ENCODE results near the gene TMEM259. TPM values are rescaled to one million over a fixed set of nuclear protein-coding genes. Genes with fewer than 3 reads are reported as not detected.

Gene TMEM259
- total and polyA plus RNA-seq, 2 of the 13 experiments (the other 11 are each of a cell fraction or from before 2014, with no cell fraction given): 64.7 to 164 TPM

- Histone ChIP-seq H3K9ac (ENCODE audit: insufficient read depth, low read depth, low read length) (no peak overlapping the region), H3K4me3 (replicated peaks in 1 of 3; ENCODE audit: insufficient read depth in 1 of 3, low read depth in 2 of 3, low read length in 3 of 3) (no peak overlapping the region), H3K4me2 (ENCODE audit: low read depth, low read length) (no peak overlapping the region), H3K79me2 (ENCODE audit: insufficient read depth, low read length) (no peaks in the 10 kb centered on the region), H3K9me3 (ENCODE audit: low read length) (no peaks in the 10 kb centered on the region), H3K36me3 (replicated peaks in 1 of 2; ENCODE audit: control insufficient read depth in 1 of 2, insufficient read depth in 2 of 2, low read length in 2 of 2) (no peaks in the 10 kb centered on the region), H3K4me1 (ENCODE audit: insufficient read depth, low read length) (peaks cover 37% of the 10 kb centered on the region), H4K20me1 (ENCODE audit: insufficient read depth, low read length) (peaks cover 3% of the 10 kb centered on the region; the same call in 1 of the 2 replicates), H2AFZ (ENCODE audit: low read length) (no peak overlapping the region), H3K27ac (ENCODE audit: extremely low read length, insufficient read depth, low read length) (no peak overlapping the region), H3K27me3 (ENCODE audit: control insufficient read depth in 1 of 2, insufficient read depth in 2 of 2, low read length in 2 of 2) (no peaks in the 10 kb centered on the region)
- ATAC-seq (no peak), FAIRE-seq (no peak), DNase-seq (ENCODE audit: low spot score) (no peak)
- no peak for TF ChIP-seq SP5 (CRISPR knock-in tag; IDR thresholded peaks at IDR 0.05; ENCODE audit: borderline replicate concordance, low read depth)
- no peak for TF ChIP-seq ZFP41 (CRISPR knock-in tag; IDR thresholded peaks at IDR 0.05; ENCODE audit: borderline replicate concordance)
- TF ChIP-seq ZNF264 (CRISPR knock-in tag; IDR thresholded peaks at IDR 0.05): no peak
- no peak for TF ChIP-seq ZNF670 (CRISPR knock-in tag; IDR thresholded peaks at IDR 0.05; ENCODE audit: borderline replicate concordance)
- TF ChIP-seq ZNF598 (CRISPR knock-in tag; IDR thresholded peaks at IDR 0.05; ENCODE audit: borderline replicate concordance): no peak
- TF ChIP-seq ATF1 (CRISPR knock-in tag; IDR thresholded peaks at IDR 0.05): no peak
- TF ChIP-seq, protein P1, sequence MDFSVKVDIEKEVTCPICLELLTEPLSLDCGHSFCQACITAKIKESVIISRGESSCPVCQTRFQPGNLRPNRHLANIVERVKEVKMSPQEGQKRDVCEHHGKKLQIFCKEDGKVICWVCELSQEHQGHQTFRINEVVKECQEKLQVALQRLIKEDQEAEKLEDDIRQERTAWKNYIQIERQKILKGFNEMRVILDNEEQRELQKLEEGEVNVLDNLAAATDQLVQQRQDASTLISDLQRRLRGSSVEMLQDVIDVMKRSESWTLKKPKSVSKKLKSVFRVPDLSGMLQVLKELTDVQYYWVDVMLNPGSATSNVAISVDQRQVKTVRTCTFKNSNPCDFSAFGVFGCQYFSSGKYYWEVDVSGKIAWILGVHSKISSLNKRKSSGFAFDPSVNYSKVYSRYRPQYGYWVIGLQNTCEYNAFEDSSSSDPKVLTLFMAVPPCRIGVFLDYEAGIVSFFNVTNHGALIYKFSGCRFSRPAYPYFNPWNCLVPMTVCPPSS (IDR thresholded peaks at IDR 0.05): no peak
- no peak for TF ChIP-seq ZNF746 (CRISPR knock-in tag; IDR thresholded peaks at IDR 0.05)
- TF ChIP-seq, protein P2, sequence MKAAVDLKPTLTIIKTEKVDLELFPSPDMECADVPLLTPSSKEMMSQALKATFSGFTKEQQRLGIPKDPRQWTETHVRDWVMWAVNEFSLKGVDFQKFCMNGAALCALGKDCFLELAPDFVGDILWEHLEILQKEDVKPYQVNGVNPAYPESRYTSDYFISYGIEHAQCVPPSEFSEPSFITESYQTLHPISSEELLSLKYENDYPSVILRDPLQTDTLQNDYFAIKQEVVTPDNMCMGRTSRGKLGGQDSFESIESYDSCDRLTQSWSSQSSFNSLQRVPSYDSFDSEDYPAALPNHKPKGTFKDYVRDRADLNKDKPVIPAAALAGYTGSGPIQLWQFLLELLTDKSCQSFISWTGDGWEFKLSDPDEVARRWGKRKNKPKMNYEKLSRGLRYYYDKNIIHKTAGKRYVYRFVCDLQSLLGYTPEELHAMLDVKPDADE (CRISPR knock-in tag; IDR thresholded peaks at IDR 0.05): no peak
- TF ChIP-seq ZFP37 (CRISPR knock-in tag; IDR thresholded peaks at IDR 0.05; ENCODE audit: borderline replicate concordance): no peak
- BruUV-seq (replicated peaks): no TSS peak
- intact Hi-C loops (cut with micrococcal nuclease; ENCODE audit: unreplicated experiment): no loop called here
- ChIA-PET POLR2A (no interaction called here), CTCF (ENCODE audit: low intra/inter-chr PET ratio, low total read pairs) (no interaction called here)
- in situ Hi-C loops (cut with HindIII; ENCODE audit: extremely low pct_ligation_motif_present, low pct_unique_long_range_greater_than_20kb): no loop called here
- 95% methylated on average over 20 of the region's 21 CpGs for whole genome bisulfite sequencing (ENCODE audit: low lambda C conversion rate)
Measured at GRCh38 chr19:1070576-1070930, 49.6 kb upstream of the TMEM259 start.

Data from HepG2 (cell line).